Panc1 (cell line): ENCODE data around the gene OMD. TPM values are rescaled to one million over a fixed set of nuclear protein-coding genes. Genes with fewer than 3 reads are reported as not detected.

Experiments used
- ATAC-seq: fragments of 200-7000 bp; cut with Tn5 transposase; 2 replicates; pipeline ENCODE4 v1.9.1; 2020; ENCODE audit warnings: mild to moderate bottlenecking, moderate library complexity
- BruUV-seq: library from RNA; stranded (reverse); fragments of 400-500 nt; replicated peaks from 2 replicates; lab custom pipeline; 2021; lab: Mats Ljungman, UMichigan
- CTCF ChIA-PET: fragments of 300-600 bp; sonication (Branson Sonifier 250); formaldehyde crosslinking; loops from one replicate; lab custom pipeline; 2022; ENCODE audit warnings: antibody characterized with exemption; lab: Charles Lee
- POLR2A ChIA-PET: fragments of 300-600 bp; sonication (Branson Sonifier 250); formaldehyde crosslinking; loops from one replicate; lab custom pipeline; 2022; ENCODE audit warnings: antibody characterized with exemption; lab: Charles Lee
- DNase-seq: peaks from one replicate; pipeline ENCODE4 v3.0.0-alpha.2; 2010; ENCODE audit warnings: low read depth, low spot score
- H3K27ac ChIP-seq: 2 replicates; pipeline ENCODE4 v1.5.1; 2011; ENCODE audit warnings: mild to moderate bottlenecking, low read length, inconsistent platforms
- H3K27me3 ChIP-seq: fragments of 200-500 bp; sonication (Bioruptor generic); 2 replicates; pipeline ENCODE4 v1.6.0; 2014; ENCODE audit warnings: low read length, inconsistent platforms; ENCODE audit not compliant: control insufficient read depth, insufficient read depth
- H3K36me3 ChIP-seq: fragments of 200-500 bp; sonication (Bioruptor generic); 2 replicates; pipeline ENCODE4 v1.5.1; 2014; ENCODE audit warnings: inconsistent platforms, mild to moderate bottlenecking, low read length, moderate library complexity; ENCODE audit not compliant: control insufficient read depth, insufficient read depth
- H3K4me1 ChIP-seq: 2 replicates; pipeline ENCODE4 v1.5.1; 2011; ENCODE audit warnings: inconsistent platforms, mild to moderate bottlenecking, low read length, moderate library complexity; ENCODE audit not compliant: control insufficient read depth, insufficient read depth
- H3K4me3 ChIP-seq, 2 experiments: 2 replicates each; pipeline ENCODE4 v1.5.1; 2011 to 2012; ENCODE audit warnings: low read depth in 2 of 2, low read length in 2 of 2, mild to moderate bottlenecking in 2 of 2, inconsistent platforms in 1 of 2, moderate library complexity in 1 of 2
- H3K9me3 ChIP-seq: fragments of 200-500 bp; sonication (Bioruptor generic); 2 replicates; pipeline ENCODE4 v1.5.1; 2014; ENCODE audit warnings: low read depth, mild to moderate bottlenecking, inconsistent platforms, low read length, moderate library complexity; ENCODE audit not compliant: control insufficient read depth, insufficient read depth
- CTCF ChIP-seq: fragments of 450-650 bp; IDR thresholded peaks from 2 replicates; pipeline ENCODE4 v1.5.1; 2017; ENCODE audit warnings: mild to moderate bottlenecking
- POLR2AphosphoS5 ChIP-seq: IDR thresholded peaks from 2 replicates; pipeline ENCODE4 v1.6.1; 2012; ENCODE audit warnings: mild to moderate bottlenecking, low read depth, low read length, moderate library complexity
- REST ChIP-seq, 2 experiments: IDR thresholded peaks; 2 replicates each; pipeline ENCODE4 v1.6.1; 2011 to 2012; ENCODE audit warnings: low read depth in 2 of 2, control low read depth in 1 of 2, low read length in 1 of 2, mild to moderate bottlenecking in 1 of 2, moderate library complexity in 1 of 2; ENCODE audit not compliant: insufficient read depth in 1 of 2
- SIN3A ChIP-seq: IDR thresholded peaks from 2 replicates; pipeline ENCODE4 v1.6.1; 2012; ENCODE audit warnings: low read depth, mild to moderate bottlenecking, low read length, moderate library complexity, borderline replicate concordance; ENCODE audit not compliant: insufficient read depth
- TCF7L2 ChIP-seq: IDR thresholded peaks from 2 replicates; pipeline ENCODE4 v1.6.1; 2011; ENCODE audit warnings: mild to moderate bottlenecking, low read depth, low read length, inconsistent platforms
- in situ Hi-C: cut with HindIII; loops from 2 replicates; pipeline ENCODE4 v1.10.0; 2016; ENCODE audit warnings: low sequenced_read_pairs, low pct_unique_long_range_greater_than_20kb
- intact Hi-C: fragments of 100-400 bp; cut with micrococcal nuclease; formaldehyde crosslinking; loops from one replicate; pipeline ENCODE4 v1.10.0; 2022; ENCODE audit not compliant: unreplicated experiment
- total RNA-seq: library from RNA; stranded (reverse); gene quantifications from one replicate; pipeline ENCODE4 v1.2.1, GENCODE V29; 2021; ENCODE audit not compliant: unreplicated experiment

The OMD gene
- total RNA-seq, 1 experiment from 2014 or later = not detected

- in situ Hi-C loops = no loop called here
These were observed 26.4 kb downstream of the OMD start for GRCh38 chr9:92397853-92398252.

GRCh38 chr9:92395617-92396016, 28.7 kb downstream of the OMD start:
- no TSS peak for BruUV-seq
- no peaks in the 10 kb centered on the region for H3K4me1 ChIP-seq
- no peaks in the 10 kb centered on the region for H3K27me3 ChIP-seq
- no peaks in the 10 kb centered on the region for H3K36me3 ChIP-seq
- in situ Hi-C loops (no loop called here), intact Hi-C loops (no loop called here)
- H3K27ac ChIP-seq = no peak overlapping the region
- no peak overlapping the region for H3K4me3 ChIP-seq
- no peak for ATAC-seq
- H3K9me3 ChIP-seq = no peaks in the 10 kb centered on the region
- POLR2A ChIA-PET = no interaction called here
- DNase-seq = no peak
- TF ChIP-seq TCF7L2 = no peak
- TF ChIP-seq CTCF = no peak
- no peak for TF ChIP-seq POLR2AphosphoS5
- TF ChIP-seq SIN3A = no peak
- TF ChIP-seq REST (IDR thresholded peaks at IDR 0.05; ENCODE audit: insufficient read depth in 1 of 2, low read depth in 2 of 2, low read length in 1 of 2) = no peak
- CTCF ChIA-PET = no interaction called here

More at GRCh38 chr9:92397853-92398252, 26.4 kb downstream of the OMD start:
- Histone ChIP-seq H3K36me3 (no peaks in the 10 kb centered on the region), H3K27ac (no peak overlapping the region), H3K27me3 (no peaks in the 10 kb centered on the region), H3K9me3 (no peaks in the 10 kb centered on the region), H3K4me3 (no peak overlapping the region), H3K4me1 (no peaks in the 10 kb centered on the region)
- TF ChIP-seq TCF7L2 (no peak), CTCF (no peak), REST (IDR thresholded peaks at IDR 0.05; ENCODE audit: insufficient read depth in 1 of 2, low read depth in 2 of 2, low read length in 1 of 2) (no peak), SIN3A (no peak), POLR2AphosphoS5 (no peak)
- intact Hi-C loops = no loop called here
- CTCF ChIA-PET = no interaction called here
- no peak for ATAC-seq
- no TSS peak for BruUV-seq
- POLR2A ChIA-PET = no interaction called here
- no peak for DNase-seq
